GM21825 (cell line): ENCODE data around the gene DLK2.
A peak's percentile ranks its signal among the peaks of the same experiment; 100 is the strongest.
"Not testable (repeated sequence)": the region's sequence is repeated elsewhere in the genome, so short reads cannot be mapped to it uniquely, and the experiment has no call there.

Experiments
- ATAC-seq: cut with Tn5 transposase; IDR thresholded peaks from one replicate; pipeline ENCODE4 v1.9.1; 2021; ENCODE audit warnings: mild to moderate bottlenecking, moderate library complexity; ENCODE audit not compliant: unreplicated experiment

Gene DLK2

DNA sequence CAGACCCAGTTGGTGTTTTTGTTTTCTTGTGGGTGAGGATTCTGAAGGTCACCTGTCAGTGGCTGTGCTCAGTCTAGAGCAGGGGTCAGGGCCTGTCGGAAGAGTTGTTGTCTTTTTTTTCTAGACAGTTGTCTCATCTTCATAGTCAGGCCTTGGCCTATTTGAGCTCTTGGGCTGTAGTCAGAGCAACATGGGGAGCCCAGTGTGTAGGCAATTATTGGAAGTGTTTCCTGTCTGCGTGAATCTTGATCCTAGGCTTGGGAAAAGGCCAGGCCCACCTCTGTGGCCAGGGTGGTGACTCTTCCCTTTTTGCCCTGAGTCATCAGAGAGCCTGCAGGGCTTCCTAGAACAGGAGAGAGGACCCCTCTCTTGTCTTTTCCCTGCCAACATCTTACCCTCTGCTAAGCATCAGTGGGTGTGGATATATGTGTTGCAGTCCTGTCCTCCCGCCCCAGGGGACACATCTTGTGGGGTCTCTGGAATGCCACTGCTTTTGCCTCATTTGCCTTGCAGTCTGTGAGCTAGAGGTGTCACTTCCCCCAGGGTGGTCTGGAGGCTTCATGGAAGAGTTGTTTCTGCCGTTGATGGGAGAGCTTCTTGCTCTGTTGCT lies 33.4 kb upstream of the DLK2 start:
- no peak for ATAC-seq

DNA sequence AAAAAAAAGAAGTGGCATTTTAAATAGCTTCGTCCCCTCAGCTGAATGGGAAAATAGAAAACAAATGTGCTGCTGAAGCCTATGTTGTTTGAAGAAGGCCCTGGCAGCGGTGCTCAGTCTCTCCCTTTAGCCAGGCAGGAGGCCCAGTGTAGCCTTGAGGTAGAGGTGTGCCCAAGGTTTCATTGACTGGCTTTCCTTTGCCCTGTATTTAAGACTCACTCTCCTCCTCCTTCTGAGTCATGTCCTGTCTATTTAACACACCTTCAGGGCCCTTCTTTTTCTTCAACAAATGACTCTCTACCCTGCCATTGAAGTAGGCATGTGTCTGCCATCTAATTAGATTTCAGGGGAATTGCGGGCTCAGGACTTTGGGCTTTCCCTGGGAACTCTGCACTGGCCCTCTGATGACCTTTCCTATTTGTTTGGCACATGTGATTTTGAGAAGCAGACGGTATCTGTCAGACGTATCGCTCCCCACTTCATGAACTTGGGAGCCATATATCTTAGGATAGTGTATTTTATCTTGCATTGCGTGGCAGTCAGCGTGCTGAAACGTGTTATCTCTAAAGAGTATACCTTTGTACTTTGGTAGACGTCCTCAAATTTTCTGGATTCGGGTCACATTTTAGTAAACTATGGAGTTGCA lies 26.4 kb upstream of the DLK2 start:
- no peak for ATAC-seq

GRCh38 chr6:43481075-43481474 lies 25.7 kb upstream of the DLK2 start:
- no peak for ATAC-seq

- no peak for ATAC-seq
Measured at GRCh38 chr6:43478008-43478372, 22.6 kb upstream of the DLK2 start.

DNA sequence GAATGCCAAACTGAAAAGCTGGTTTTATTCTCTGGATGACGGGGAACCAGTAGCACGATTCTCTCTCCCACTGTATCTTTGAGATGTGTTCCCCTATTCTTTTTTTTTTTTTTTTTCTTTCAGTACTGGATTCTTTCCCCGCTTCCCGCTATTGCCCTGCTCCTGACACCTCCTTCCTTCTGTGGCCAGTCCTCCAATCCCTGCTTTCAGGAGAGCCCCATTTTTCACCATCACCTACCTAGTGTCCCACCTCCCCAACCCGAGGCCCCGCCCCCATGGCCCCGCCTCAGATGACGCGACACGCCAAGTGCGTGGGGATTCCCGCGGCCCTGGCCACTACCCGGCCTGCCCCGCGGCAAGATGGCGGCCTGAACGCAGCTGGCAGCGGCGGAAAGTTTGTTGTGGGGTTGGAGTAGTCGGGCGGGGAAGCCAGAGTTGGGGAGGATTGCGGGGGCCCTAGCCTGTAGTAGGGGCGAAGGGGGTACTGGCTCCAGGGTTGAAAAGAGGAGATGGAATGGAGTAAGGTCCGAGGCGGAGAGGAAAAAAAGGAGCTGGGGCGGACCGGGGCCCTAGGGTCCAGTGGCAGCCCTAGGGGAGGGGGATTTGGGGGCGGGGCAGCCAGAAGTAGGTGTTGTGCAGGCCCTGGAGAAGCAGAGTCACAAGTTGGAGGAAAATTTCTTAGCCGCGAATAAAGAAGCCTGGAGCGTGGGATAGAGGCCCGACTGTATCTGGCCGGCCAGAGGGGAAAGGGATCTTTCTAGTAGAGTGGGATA lies 22.1 kb upstream of the DLK2 start, which contains the start of gene TJAP1:
TJAP1 (plus strand) TSS at position 336 of the 773 bp plus-strand sequence. CDS start 21,432 bp downstream, outside the sequence.
- peak; percentile 94 for ATAC-seq

DNA sequence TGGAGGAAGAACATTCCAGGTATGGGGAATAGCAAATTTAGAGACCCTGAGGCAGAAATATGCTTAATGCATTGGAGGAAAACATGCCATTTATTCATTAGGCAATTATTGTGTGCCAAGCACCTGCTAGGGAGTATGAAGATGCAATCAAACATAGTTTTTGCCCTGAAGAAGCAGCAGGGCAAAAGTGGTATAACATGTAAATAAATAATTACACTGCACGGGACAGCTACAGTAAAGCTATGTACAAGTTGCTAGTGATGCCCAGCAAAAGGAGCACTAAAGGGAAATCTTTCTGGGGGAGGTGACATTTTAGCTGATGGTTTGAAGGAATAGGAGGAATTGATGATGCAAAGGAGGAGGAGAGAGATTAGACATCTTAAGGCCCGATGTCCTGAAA lies 21.4 kb upstream of the DLK2 start:
- no peak for ATAC-seq

DNA sequence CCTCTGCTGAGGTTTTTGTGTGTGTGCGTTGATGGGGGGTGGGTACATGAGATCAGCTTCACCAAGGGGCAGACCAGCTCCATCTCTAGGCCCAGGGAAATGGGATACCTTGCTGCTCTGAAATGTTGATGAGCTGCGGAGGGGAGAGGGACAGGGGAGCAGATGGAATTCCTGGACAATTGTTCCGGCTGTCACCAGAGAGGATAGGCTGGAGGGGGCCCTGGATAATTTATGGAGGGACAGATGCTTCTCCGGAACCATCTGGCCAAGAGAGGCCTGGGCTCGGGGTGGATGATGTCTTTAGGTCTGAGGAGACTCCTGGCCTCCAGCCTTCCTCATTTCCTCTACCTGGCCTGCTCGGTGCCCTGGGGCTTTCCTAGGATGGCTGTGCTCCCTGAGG lies 20.2 kb upstream of the DLK2 start:
- ATAC-seq, result no peak

DNA sequence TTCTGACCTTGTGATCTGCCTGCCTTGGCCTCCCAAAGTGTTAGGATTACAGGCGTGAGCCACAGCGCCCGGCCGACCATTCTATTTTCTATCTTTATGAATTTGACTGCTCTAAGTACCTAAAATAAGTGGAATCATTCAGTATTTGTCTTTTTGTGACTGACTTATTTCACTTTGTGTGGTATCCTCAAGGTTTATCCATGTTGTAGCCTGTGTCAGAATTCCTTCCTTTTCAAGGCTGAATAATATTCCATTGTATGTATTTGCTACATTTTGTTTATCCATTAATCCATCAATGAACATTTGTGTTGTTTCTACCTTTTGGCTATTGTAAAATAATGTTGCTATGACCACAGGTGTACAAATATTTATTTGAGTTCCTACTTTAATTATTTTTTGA lies 17.2 kb upstream of the DLK2 start:
- no peak for ATAC-seq

DNA sequence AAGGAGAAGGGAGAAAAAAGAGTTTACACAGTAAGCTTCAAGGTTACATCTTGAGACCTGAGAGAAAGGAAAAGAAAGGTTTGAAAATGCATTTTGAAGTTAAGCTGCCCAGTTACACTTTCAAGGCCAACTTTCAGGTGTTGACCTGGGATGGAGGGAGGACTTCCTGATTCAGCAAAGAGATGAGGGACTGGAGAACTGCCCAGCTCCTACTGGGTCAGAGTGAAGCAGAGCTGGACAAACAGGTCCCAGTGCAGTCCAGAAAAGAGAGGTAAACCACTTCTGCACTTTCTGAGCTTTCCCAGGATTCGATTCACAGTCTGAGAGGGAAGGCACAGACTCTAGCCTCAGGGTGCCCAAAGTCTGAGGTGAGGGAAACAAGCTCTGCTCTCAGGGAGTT lies 16.1 kb upstream of the DLK2 start:
- no peak for ATAC-seq

- ATAC-seq, result no peak
Measured at GRCh38 chr6:43469947-43470346, 14.6 kb upstream of the DLK2 start.

DNA sequence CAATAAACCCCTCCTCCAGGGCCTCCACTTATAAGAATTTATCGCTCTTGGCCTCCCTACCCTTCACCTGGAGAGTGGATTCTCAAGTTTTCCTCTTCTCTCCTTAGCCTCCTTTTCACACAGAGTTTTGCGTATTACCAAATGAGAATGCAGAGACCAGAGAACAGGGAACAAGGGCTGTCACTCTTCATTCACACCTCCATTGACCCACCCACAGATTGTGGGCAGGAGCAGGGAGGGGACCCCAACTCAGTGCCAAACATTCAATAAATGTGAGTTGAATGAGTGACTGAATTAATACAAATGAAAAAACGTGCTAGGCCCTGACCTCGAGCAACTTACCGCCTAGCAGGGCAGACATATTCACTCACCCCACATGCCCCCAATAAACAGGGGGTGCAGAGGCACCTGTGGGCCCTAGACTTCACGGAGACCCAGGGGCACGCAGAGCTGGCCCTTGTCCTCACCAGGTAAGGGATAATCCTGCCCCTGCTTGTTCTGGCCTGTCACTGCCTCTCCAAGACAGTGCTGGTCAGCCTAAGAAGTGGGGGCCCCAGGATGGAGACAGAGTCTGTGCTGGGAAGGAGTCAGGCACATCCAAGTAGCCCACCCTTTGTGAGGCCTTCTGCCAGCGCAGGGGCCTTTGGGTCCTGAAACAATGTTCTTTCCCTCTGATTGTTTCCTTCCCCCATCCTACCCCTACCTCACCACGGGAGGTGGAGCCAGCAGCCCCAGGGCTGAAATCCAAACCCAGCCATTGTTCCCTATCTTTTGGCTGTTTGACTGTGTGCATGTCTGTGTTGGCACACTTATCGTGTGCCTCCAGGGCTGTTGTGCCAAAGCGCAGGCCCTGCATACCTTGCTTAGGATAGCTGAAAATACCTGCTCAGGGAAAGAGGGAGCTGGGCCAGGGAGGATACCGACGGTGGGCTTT lies 13.7 kb upstream of the DLK2 start:
- ATAC-seq, result no peak

GRCh38 chr6:43468240-43468639 lies 12.9 kb upstream of the DLK2 start:
- no peak for ATAC-seq

DNA sequence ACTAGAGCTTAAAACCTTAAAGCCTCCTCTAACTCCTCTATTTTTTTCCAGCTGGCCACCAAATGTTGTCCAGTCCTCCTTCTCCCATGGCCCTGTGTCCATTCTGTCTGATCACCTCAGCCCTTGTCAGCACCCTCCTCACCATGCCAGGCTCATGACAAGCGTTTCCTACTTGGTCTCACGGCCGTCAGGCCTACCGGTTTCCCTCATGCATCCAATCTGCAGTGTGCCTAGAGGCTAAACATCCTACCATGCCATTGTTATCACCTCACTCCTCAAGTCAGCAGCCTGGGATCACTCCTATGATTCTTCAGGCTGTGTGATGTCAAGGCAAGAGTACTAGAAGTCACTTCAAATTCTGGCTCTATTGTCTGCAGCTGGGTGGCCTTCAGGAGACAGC lies 12.4 kb upstream of the DLK2 start:
- no peak for ATAC-seq

- not testable (repeated sequence) for ATAC-seq
Measured at GRCh38 chr6:43467265-43467664, 11.9 kb upstream of the DLK2 start.

DNA sequence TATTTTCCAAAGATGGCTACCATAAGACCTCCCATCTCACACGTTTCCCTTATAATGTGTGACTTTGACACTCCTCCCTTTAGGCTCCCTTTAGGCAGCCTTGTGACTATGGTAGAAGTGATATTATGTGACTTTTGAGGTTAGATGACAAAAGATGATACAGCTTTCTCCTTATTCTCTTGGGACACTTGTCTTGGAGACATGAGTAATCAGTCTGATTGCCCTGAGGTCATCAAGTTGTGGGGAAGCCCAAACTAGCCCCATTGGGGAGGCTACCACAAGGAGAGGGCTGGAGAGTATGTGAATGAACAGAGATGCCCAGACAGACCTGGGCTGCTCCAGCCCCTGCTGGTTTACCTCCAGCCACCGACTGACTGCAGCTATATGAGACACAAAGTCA lies 10.6 kb upstream of the DLK2 start:
- no peak for ATAC-seq

DNA sequence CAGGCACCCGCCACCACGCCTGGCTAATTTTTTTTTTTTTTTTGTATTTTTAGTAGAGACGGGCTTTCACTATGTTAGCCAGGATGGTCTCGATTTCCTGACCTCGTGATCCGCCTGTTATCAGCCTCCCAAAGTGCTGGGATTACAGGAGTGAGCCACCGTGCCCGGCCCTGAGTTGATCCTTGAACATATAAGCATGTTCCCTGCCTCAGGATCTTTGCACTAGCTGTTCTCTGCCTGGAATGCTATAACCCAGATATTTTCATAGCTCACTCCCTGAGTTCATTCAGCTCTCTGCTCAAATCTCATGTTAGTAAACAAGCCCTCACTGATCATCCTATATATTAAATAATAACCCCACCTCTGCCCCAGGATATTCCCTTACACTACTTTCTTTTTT lies 9.0 kb upstream of the DLK2 start:
- ATAC-seq, result no peak

GRCh38 chr6:43461936-43462335 lies 6.6 kb upstream of the DLK2 start:
- no peak for ATAC-seq

DNA sequence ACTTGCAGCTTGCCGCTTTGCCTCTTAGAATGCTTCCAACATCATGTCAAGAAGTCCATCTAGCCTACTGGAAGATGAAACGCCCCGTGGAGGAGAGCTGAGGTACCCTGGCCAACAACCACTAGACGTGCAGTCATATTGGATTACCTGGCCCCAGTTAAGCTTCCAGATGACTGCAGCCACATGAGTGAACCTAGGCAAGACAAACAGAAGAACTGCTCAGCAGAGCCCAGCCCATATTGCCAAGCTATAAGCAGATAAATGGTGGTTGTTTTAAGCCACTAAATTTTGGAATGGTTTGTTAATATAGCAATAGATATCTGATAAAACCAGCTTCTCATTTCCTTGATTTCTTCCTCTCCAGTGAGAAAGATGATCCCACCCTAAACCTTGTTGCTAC lies 4.7 kb upstream of the DLK2 start:
- no peak for ATAC-seq

DNA sequence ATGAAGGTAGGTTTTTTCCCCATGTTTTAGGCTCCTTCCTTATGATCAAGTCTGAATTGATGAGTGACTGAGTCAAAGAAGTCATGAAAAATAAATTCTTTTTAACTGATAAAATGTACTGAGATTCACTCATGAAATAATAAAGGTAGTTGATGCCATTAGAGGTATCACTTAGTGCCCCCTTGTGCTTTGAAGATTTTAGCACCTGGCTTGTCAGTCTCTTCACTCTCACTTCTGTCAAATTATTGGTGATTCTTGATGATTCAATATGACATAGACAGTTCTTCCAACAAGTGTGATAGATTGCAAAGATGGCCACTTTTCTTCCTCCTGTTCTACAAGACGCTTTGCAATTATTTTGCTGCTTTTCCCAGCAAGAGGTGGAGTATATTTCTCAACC lies 4.2 kb upstream of the DLK2 start:
- ATAC-seq, result no peak

DNA sequence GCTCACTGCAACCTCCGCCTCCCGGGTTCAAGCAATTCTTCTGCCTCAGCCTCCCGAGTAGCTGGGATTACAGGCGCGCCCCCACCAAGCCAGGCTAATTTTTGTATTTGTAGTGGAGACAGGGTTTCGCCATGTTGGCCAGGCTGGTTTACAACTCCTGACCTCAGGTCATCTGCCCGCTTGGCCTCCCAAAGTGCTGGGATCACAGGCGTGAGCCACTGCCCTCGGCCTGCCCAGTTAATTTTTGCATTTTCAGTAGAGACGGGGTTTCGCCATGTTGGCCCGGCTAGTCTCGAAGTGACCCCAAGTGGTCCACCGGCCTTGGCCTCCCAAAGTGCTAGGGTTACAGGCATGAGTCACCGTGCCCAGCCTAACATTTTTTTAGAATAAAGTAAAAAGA lies 2.8 kb upstream of the DLK2 start:
- ATAC-seq, result not testable (repeated sequence)

GRCh38 chr6:43457643-43458042 lies 2.3 kb upstream of the DLK2 start:
- ATAC-seq, result no peak
